Stimulated activated CD8-positive, alpha-beta memory T cell treated with anti-CD3 and anti-CD28 coated beads, Interleukin-4, amount 100 ng/mL, for 48 hours (primary cell): Measurements from ENCODE around the gene HLA-DPB1.
"Not testable (repeated sequence)": the region's sequence is repeated elsewhere in the genome, so short reads cannot be mapped to it uniquely, and the experiment has no call there.

Experiments
- DNase-seq: peaks from one replicate; pipeline ENCODE4 v3.0.0-alpha.2; 2020

Gene HLA-DPB1

DNA sequence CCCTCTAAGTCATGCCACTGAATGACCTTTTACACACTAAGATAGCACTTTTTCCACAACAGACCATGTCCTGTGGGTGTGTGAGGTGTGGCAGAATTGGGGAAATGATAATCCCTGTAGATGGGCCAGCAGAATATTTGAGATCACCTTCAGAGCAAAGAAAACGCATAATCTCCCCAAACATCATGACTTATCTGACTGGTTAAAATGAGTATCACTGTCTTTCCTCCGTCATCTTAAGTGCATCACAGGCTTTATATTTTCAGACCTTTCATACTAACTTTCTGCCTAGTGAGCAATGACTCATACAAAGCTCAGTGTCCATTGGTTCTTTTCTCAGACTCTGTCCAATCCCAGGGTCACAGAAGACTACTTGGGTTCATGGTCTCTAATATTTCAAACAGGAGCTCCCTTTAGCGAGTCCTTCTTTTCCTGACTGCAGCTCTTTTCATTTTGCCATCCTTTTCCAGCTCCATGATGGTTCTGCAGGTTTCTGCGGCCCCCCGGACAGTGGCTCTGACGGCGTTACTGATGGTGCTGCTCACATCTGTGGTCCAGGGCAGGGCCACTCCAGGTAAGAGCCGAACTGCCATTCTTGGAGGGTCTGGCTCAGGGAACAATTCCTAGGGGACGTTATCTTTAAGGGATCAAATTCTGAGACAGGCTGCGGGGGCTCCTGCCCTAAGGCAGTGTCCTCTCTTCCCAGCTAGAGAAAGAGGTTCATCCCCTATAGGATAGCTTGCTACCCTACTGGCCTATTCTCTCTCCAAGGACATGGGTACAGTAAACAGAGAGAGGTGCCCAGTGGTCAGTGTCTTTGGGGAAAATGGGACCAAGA is at the start of gene HLA-DPB1:
Gene HLA-DPB1, plus strand, starts transcription at position 423 of the 838 bp plus-strand sequence. Its CDS starts 52 bp downstream, at position 475.
- no peak for DNase-seq

DNA sequence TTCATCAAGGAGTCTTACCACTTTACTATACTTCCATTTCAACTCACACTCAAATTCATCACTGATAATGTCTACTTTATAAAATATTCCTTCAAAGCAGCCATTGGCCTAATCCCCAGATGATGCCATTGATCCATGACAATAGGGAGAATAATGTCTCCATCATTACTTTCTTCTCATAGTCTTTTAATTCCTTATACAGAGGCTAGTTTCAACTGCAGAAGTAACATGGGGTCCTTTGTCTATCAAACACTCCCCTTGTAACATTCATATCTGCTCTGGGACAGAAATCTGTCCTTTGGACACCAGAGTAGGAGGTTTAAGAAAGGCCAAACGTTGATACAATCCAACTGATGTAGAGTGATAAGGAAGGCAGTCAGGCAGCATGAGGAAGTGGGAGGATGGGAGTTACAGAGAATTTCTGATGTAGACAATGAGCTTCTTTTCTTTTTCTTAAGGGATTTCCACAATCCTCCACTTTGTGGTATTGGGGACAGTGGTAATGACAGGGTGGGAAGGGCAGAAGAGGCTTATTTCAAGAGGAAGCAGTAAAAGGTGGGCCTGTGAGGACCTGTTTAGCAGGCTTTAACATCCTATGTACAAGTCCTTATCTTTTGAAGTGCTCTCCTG is 47.5 kb upstream of the HLA-DPB1 start:
- no peak for DNase-seq

DNA sequence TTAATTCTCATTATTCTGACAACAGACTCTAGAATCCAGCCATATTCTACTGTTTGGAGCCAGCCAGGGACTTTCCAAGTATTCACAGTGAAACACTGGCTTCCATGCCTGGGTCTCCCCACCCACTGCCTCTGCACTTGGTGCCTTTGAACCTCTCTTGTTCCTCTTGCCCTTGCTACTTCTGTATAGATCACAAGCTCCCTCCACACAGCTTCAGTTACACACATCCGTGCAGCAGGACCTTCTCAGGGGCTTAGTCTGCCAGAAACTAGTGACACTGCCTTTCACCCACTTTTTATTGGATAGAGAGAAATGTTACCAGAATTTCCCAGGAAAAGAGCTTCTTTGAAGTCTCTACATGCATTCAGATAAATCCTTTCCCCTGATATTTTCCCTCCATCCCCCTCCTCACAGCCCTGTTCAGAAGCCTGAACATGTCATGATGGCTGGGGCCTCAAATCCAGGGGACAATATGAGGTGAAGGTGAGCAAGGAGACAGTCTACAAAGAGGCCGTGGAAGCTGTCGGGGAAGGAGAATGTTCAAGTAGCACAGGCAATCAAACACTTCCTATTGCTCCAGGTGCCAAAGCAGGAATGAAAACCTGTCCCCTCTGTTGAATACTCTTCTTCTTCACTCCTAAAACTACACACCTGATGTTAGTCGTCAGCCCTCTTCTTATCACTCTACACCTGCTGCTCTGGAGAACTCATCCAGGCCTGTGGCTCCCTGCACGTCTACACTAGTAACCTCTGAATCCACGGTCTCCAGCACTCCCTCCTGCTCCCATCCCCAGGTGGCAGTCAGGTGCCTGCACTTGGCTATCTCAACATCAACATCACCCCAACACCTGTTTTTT is 46.2 kb upstream of the HLA-DPB1 start:
- DNase-seq: no peak

DNA sequence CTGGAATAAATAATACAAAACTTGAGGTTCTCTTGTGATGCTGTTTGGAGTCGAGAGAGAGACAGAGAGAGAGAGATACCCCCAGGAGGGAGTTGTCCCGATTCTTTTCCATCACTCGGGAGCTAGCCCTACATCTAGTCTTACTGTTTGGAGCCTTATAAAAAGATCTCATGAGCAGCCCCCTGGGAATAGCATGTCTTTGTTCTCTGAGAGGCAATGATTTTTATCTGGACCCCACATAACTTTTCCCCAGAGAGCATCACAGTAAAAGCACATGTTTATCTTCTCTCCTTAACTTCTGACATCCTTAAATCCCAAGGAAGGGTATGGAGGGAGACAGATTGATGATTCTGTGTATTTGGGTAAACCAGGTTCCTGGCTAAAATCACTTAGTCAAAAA is 45.5 kb upstream of the HLA-DPB1 start:
- DNase-seq: no peak

DNA sequence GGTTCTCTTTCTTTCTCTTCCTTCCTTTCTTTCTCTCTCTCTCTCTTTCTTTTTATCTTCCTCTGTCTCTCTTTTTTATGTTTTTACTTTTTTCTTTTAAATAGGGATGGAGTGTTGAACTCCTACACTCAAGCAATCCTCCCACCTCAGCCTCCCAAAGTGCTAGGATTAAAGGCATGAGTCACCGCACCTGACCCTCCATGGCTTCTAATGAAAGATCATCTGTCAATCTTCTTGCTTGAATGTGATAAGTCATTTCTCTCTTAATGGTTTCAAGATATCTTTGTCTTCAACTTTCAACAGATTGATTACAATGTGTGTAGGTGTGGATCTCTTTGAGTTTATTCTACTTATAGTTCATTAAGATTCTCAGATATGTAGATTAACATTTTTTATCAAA is 41.2 kb upstream of the HLA-DPB1 start:
- no peak for DNase-seq

DNA sequence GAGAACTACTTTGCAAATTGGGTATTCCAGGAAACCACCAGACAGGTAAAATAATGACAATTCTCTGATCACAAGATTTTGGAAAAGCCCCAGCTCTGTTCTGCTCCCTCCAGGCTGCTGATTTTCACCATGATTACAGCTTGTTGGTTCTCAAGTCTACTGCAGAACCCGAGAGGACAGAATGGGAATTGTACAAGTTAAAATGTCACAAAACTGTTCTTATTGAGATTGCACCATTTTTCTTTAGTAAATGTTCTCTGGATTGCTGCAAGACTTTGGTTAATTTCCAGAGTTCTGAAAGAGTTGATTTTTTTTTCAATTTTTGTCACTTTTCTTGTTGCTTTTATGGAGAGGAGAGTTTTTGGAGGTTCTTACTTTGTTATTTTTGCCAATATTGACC is 39.3 kb upstream of the HLA-DPB1 start:
- DNase-seq: no peak

DNA sequence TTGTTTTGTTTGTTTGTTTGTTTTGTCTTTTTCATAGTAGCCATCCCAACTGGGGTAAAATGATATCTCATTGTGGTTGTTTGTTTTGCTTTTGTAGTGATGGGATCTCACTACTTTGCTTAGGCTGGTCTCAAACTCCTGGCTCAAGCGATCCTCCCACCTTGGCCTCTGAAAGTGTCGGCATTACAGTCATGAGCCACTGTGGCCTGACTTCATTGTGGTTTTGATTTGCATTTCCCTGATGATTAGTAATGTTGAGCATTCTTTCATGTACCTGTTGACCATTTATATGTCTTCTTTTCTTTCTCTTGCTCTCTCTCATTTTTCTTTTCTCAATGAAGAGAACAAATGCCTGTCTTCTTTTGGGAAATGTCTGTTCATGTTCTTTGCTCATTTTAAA is 35.6 kb upstream of the HLA-DPB1 start:
- DNase-seq: no peak

DNA sequence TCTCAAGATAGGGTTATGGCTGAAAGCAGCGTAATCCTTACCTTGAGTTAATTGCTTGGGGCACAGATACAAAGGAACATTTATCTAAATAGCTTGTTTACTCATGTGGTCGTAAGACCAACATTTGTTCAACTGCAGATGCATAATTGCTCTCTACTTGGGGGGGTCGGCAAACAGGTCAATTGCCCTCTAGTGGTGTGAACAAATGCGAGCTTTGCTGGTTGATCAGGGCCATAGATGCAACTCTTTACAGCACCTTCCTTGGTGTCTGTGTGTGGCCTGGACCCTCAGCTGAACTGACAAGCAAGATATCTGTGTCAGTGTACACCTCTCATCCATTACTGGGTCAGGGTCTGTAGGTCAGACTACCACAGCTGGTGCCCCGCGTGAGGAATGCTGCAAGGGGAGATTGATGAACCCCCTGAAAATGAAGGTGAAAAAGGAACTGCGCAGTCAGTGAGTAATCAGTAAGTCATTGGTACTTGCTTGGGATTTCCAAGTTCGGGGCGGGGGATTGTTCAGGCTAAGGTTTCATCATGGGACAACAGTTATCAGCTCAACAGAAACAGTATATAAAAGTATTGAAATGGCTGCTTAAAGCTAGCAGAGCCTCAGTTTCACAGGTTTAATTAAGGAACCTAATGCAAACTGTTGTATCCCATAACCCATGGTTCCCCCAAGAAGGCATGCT is 26.3 kb upstream of the HLA-DPB1 start:
- DNase-seq: no peak

DNA sequence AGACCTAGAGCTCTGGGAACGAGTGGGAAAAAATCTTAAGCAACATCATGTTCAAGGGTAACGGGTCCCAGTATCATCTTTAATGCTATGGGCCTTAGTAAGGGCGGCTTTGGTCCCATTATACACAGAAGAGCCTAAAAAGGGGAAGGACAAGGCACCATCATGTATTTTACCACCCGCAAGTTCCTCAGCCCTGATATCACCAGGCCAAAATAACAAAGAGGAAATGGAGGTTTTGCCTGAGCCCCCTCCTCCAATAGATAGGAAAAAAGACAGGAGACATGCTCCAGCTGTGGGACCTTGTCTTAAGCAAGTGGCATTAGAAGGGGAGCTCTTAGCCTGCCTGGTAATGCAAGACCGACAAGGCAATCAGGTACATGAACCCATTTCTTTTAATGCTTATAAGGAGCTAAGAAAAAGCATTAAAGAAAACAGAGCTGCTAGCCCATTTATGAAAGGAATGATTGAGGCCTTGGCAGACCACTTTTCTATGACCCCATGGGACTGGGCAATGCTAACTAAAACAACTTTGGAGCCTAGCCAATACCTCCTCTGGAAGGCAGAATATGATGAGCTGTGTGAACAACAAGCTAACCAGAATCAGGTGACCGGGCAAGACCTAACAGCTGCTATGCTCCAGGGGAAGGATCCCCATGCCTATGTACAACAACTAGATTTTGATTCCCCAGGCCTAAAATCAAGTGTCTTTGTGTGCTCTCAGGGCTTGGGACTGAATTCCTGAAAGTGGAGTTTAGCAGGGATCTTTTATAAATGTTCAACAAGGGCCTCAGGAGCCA is 25.6 kb upstream of the HLA-DPB1 start:
- DNase-seq: no peak

DNA sequence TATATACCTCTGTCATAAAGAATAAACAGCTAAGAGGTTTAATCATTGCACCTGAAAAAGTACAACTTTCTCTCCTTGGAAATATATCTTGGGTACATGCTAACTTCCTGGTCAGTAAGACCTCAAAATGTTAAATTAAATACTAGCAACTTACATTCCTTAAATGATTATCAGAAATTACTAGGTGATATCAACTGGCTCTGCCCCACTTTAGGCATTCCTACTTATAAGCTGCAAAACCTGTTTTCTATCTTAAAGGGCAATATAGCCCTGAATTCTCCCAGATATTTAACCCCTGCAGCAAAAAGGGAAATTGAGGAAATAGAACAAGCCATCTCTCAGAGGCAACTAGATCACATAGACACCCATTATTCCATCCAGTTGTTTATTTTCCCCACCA is 23.2 kb upstream of the HLA-DPB1 start:
- no peak for DNase-seq

DNA sequence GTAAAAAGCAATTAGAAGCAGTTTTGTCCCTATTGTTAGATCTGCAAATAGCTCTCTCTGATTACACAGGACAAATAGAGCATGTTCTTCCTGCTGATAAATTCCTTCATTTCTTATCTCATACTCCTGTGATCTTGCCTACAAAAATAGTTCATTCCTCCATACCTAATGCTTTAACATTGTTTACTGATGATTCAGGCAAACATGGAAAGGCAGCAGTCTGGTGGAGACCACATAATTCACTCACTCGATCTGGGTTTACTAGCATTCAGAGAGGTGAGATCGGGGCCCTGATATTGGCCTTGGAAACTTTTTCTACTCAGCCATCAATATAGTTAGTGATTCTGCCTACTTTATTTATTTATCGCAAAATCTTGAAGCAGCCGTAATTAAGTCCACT is 22.6 kb upstream of the HLA-DPB1 start:
- no peak for DNase-seq

DNA sequence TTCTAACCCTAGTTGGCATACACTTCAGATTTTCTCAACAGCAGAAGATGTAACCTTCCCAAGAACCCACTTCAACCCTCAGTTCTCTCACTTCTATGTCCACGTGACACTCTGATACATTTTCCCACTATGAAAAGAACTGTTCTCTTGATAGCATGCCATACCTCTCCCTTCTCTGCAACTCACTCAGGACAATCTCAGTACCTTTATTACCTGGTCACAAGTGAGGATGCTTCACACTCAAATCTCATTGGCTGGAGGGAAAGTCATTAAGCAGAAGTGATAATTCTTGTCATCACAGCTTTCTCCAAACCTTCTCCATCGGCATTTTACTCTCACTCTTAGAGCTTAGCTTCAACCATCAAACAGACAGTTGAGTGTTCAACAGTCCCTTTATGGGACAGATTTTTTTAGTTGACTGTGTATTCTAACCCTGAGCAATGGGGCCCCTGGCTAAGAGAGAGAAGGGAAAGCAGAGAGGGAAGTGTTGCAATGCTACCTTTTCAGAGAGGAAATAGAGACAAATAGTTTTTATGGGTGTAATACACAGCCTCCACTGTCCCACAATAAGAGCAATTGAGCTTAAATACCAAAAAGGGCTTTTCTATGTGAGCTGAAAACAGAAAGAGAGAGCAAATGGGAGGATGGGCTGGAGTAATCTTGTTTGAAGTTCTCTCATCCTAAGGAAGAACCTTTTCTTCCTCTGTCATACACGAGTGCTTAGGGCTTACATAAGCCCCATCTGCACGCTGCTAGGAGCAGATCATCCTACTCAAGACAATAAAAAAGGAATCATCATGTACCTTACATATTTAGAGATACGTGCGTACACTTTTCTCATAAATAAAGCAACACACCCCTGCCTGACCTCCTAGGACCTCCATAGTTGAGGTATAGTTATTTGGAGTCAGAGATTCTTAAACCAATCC is 18.3 kb upstream of the HLA-DPB1 start:
- DNase-seq: no peak

DNA sequence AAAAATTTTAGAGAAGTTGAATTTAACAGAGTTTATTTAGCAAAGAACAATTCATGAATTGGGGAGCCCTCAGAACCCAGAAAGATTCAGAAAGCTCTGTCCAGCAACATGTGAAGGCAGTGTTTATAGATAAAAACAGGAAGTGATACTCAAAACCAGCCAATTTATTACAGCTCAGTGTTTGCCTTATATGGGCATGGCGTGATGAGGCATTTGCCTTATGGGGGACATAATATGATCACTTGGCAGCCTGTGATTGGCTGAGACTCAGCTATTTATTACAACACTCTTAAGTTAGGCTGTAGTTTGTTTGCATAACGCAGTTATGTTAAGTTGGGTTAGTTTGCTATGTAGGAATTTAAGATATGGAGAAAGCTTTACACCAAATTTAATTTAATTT is 13.8 kb upstream of the HLA-DPB1 start:
- no peak for DNase-seq

DNA sequence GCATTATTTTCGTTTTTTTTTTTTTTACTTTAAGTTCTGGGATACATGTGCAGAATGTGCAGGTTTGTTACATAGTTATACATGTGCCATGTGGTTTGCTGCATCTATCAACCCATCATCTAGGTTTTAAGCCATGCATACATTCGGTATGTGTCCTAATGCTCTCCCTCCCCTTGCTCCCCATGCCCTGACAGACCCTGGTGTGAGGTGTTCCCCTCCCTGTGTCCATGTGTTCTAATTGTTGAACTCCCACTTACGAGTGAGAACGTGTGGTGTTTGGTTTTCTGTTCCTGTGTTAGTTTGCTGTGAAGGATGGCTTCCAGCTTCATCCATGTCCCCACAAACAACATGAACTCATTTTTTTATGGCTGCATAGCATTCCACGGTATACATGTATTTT is 12.4 kb upstream of the HLA-DPB1 start:
- not testable (repeated sequence) for DNase-seq

DNA sequence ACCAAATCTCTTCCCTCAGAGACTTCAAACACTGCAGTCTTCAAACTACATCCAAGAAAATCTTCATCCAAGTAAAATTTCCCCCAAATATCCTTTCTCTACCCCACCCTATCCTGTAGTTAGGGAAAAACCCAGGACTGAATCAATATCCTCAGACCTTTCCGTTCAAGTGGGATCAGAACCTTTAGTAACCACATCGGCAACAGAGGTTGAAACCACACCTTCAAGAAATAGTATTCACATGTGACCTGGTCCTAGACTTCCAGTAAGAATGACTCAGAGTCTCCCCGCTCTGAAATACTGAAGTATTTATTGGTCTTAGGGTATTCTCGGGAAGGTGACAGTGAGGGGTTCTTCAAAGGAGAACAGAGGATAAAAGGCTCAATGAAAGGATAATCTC is 11.1 kb upstream of the HLA-DPB1 start:
- no peak for DNase-seq

DNA sequence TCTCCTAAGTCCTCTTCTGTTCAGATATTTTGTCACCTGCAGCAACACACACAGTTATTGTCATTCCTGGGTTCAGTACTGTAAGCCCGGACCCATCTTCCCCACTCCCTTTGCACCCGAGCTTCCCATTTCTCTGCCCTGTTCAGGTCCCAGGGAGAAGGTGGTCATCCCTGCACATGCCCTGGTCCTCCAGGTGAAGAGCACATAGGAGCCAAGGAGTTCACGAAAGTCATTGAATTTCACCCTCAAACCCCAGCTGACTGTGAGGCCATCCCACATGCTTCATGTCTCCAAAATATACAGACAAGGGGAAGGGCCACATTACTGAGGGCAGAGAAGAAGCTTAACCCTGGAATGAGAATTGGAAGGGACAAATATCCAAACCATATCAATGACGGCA is 10.5 kb upstream of the HLA-DPB1 start:
- no peak for DNase-seq

DNA sequence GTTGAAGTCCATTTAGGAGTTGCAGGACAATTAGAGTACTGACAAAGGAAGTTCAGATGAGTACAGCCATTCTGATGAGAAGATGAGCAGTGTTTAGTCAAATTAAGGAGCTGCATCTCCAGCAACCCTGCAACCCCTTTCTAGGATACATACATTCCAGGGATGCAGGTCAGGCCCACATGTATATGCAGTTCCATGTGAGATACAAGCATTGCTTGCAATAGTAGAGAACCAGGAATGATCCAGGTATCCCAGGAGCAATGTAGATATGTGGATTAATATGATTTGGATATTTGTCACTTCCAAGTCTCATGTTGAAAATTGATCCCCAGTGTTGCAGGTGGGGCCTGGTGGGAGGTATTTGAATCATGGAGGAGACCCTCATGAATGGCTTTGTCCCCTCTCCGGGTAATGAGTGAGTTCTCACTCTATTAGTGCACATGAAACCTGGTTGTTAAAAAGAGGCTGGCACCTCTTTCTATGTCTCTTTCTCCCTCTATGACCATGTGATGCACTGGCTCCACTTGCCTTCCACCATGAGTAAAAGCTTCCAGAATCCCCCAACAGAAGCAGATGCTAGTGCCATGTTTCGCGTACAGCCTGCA is 8.8 kb upstream of the HLA-DPB1 start:
- no peak for DNase-seq

DNA sequence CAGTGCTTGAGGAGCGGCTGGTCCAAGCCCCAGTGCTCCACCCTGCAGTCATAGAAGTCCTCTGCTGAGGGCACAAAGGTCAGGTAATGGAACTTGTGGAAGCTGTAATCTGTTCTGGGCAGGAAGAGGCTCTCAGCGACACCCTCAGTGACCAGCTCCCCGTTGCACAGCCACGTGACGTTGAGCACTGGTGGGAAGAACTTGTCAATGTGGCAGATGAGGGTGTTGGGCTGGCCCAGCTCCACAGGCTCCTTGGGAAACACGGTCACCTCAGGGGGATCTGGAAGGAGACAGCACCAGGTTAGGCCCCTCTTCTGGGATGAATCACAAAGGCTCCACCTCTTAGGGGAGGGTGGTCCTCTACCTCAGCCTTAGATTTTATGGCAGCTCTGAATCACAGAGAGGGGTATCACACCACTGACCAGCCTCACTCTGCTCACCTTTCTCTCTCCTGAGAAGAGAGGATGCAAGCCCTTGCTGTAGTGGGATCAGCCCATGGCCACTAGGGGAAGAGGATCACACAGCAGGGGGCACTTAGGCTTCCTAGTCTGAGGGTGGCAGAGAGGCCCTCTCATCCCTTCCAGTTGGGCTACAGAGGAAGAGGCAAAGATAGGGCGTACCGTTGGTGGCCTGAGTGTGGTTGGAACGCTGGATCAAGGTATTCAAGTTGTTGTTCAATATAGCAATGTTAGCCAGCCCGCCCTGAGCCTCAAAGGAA is 6.6 kb upstream of the HLA-DPB1 start:
- no peak for DNase-seq

DNA sequence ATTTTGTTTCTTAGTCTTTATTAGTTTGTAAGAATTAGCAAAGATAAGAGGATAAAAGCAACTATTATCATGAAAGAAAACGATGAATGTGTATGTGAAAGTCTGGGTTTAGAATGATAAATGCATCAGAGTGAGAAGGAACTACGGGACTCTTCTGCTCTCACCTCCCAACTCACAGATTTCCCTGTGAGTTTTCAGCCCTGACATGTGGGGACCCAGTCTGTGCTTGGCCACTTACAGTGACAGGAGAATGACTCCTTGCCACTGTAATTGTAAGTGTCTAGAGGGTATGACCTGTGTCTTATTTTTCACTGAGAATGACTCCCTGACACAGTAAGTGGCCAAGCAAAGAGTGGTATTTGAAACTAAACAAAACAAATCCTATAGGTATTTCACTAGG is 4.9 kb upstream of the HLA-DPB1 start:
- no peak for DNase-seq

DNA sequence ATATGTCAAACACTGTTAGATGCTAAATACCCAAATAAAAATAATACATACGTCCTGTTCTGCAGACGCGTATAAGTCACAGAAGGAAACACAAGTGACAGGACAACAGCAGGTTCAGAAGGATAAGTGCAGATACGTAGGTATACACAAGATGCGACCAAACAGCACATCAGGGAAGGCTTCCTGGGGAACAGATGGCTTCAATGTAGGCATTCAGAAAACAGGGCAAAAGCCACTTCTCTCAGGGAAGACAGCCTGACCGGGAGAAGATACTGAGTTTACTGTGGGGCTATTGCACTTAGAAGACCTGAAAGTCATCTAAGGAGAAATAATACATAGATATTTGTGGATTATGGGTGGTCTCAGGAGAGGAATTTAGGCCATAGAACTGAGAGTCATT is 4.2 kb upstream of the HLA-DPB1 start:
- DNase-seq: no peak
